Nucleus accumbens (tissue), 56 donors: ENCODE results near the gene KLRF2.
"Not testable (repeated sequence)": the region's sequence is repeated elsewhere in the genome, so short reads cannot be mapped to it uniquely, and the experiment has no call there.

Source experiments
- DNase-seq, 56 donors: peaks; one replicate each; lab custom pipeline; 2025; lab: John Stamatoyannopoulos, UW

Gene KLRF2

GRCh38 chr12:9881246-9881645 is at the start of gene KLRF2:
Gene KLRF2 (plus strand): TSS chr12:9881489. CDS start chr12:9881596, 107 bp downstream.
- no peak for DNase-seq

- DNase-seq = no peak
Observed at GRCh38 chr12:9831720-9832119, 49.6 kb upstream of the KLRF2 start.

- DNase-seq = no peak
Observed at GRCh38 chr12:9843407-9843806, 37.9 kb upstream of the KLRF2 start.

- no peak for DNase-seq
Observed at GRCh38 chr12:9848899-9849298, 32.4 kb upstream of the KLRF2 start.

GRCh38 chr12:9851050-9851449 is 30.2 kb upstream of the KLRF2 start:
- no peak for DNase-seq

GRCh38 chr12:9851927-9852326 is 29.4 kb upstream of the KLRF2 start:
- DNase-seq = no peak

- no peak for DNase-seq
Observed at GRCh38 chr12:9856151-9856550, 25.1 kb upstream of the KLRF2 start.

- no peak for DNase-seq
Observed at GRCh38 chr12:9856894-9857293, 24.4 kb upstream of the KLRF2 start.

GRCh38 chr12:9858135-9858534 is 23.2 kb upstream of the KLRF2 start:
- no peak for DNase-seq

- no peak for DNase-seq
Observed at GRCh38 chr12:9864913-9865675, 16.2 kb upstream of the KLRF2 start.

GRCh38 chr12:9866860-9867269 is 14.4 kb upstream of the KLRF2 start:
- DNase-seq = no peak

GRCh38 chr12:9867531-9867930 is 13.8 kb upstream of the KLRF2 start:
- DNase-seq = no peak

- DNase-seq = no peak
Observed at GRCh38 chr12:9868311-9868801, 12.9 kb upstream of the KLRF2 start.

- DNase-seq = no peak
Observed at GRCh38 chr12:9868951-9869306, 12.4 kb upstream of the KLRF2 start.

GRCh38 chr12:9869307-9870161 is 11.8 kb upstream of the KLRF2 start, which contains the start of gene CLEC2B:
Gene CLEC2B (minus strand): TSS chr12:9869354.
- DNase-seq = no peak

- DNase-seq = no peak
Observed at GRCh38 chr12:9870286-9870866, 10.9 kb upstream of the KLRF2 start.

- DNase-seq = no peak
Observed at GRCh38 chr12:9872162-9872561, 9.1 kb upstream of the KLRF2 start.

GRCh38 chr12:9872742-9873141 is 8.5 kb upstream of the KLRF2 start:
- DNase-seq = no peak

- not testable (repeated sequence) for DNase-seq
Observed at GRCh38 chr12:9876120-9876519, 5.2 kb upstream of the KLRF2 start.

- DNase-seq = no peak
Observed at GRCh38 chr12:9880532-9881078, 684 bp upstream of the KLRF2 start.

- DNase-seq = no peak
Observed at GRCh38 chr12:9881988-9882387, 699 bp downstream of the KLRF2 start.
